Measurements from ENCODE around the gene FOXJ1.

The FOXJ1 gene

DNA sequence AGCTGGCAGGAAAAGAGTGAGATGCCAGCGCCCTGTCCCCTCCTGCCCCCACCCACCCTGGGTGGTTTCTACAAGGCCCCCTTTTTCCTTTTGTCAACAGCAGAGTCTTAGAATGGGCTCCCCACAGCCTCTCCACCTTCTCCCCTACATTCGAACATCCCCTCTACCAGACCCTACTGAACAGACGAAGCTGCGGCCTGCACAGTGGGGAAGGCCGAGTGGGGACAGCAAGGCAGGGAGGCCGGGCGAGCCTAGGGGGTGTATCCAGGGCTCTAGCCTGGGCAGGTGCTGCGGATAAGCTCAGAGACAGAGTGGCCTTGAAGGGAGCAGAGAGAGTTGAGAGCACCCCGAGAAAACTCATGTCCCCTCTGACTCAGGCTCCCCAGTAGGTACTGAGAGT, 54.7 kb downstream of the FOXJ1 start:
- no peaks in the 10 kb centered on the region for H3K79me2 ChIP-seq (ENCODE audit: insufficient read depth, low read length)
- no peak overlapping the region for H3K4me3 ChIP-seq (ENCODE audit: insufficient read depth, low read length, poor library complexity, severe bottlenecking)
- no peaks in the 10 kb centered on the region for H3K27me3 ChIP-seq (ENCODE audit: low read length)
- H3K9me3 ChIP-seq (ENCODE audit: insufficient read depth, low read length): no peaks in the 10 kb centered on the region
- H3K9ac ChIP-seq (ENCODE audit: low read length): no peak overlapping the region
- H3K27ac ChIP-seq (ENCODE audit: low read depth, low read length): no peak overlapping the region
- H3K36me3 ChIP-seq (ENCODE audit: low read length): no peaks in the 10 kb centered on the region
- H4K20me1 ChIP-seq (ENCODE audit: low read depth, low read length): no peaks in the 10 kb centered on the region
- no peak overlapping the region for H3K4me2 ChIP-seq (ENCODE audit: low read depth, low read length, poor library complexity, severe bottlenecking)
- TF ChIP-seq, protein P1, sequence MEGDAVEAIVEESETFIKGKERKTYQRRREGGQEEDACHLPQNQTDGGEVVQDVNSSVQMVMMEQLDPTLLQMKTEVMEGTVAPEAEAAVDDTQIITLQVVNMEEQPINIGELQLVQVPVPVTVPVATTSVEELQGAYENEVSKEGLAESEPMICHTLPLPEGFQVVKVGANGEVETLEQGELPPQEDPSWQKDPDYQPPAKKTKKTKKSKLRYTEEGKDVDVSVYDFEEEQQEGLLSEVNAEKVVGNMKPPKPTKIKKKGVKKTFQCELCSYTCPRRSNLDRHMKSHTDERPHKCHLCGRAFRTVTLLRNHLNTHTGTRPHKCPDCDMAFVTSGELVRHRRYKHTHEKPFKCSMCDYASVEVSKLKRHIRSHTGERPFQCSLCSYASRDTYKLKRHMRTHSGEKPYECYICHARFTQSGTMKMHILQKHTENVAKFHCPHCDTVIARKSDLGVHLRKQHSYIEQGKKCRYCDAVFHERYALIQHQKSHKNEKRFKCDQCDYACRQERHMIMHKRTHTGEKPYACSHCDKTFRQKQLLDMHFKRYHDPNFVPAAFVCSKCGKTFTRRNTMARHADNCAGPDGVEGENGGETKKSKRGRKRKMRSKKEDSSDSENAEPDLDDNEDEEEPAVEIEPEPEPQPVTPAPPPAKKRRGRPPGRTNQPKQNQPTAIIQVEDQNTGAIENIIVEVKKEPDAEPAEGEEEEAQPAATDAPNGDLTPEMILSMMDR (IDR thresholded peaks at IDR 0.05; ENCODE audit: insufficient read depth, low read length, poor library complexity, severe bottlenecking): no peak
- TF ChIP-seq EZH2phosphoT487 (conservative IDR thresholded peaks at IDR 0.05; ENCODE audit: low read length): no peak
- no peaks in the 10 kb centered on the region for H3F3A ChIP-seq (ENCODE audit: insufficient read depth)
- no peaks in the 10 kb centered on the region for H3K9me2 ChIP-seq (replicated peaks; ENCODE audit: insufficient read depth, low read length)
- no peak overlapping the region for H2AFZ ChIP-seq (ENCODE audit: low read depth, low read length, severe bottlenecking)

Measured in SU-DHL-6 (cell line).